ENCODE data around the gene CGA. TPM values are rescaled to one million over a fixed set of nuclear protein-coding genes. Genes with fewer than 3 reads are reported as not detected.
A peak's percentile ranks its signal among the peaks of the same experiment; 100 is the strongest.
"Not testable (repeated sequence)": the region's sequence is repeated elsewhere in the genome, so short reads cannot be mapped to it uniquely, and the experiment has no call there.

CGA gene
- total RNA-seq, result 4.3 TPM
- polyA plus RNA-seq (ENCODE audit: insufficient read depth in 1 of 8, insufficient read length in 8 of 8, low replicate concordance in 1 of 8), result 1 to 10 TPM in 4 of 8 donors, under 1 TPM in 4; 0.50 to 5.0 (median 0.98) TPM
- long read RNA-seq, donor 1, result 0 reads
- long read RNA-seq, donor 2, result 0 reads
- long read RNA-seq, donor 3, result 0 reads
- long read RNA-seq, donor 4, result 0 reads
- long read RNA-seq, donor 5, partial matches to known transcripts, result 0 of 4 reads
- long read RNA-seq, donor 5, other reads (novel, unspliced or antisense), result 0 of 4 reads
- long read RNA-seq, donor 6, partial matches to known transcripts, result 0 of 1 reads
- long read RNA-seq, donor 6, other reads (novel, unspliced or antisense), result 0 of 1 reads
- long read RNA-seq, donor 7, transcript CGA-204 (4 exons, 1,010 nt), result major isoform, 8 of 8 reads
- long read RNA-seq, donor 7, partial matches to known transcripts, result 0 of 8 reads
- long read RNA-seq, donor 7, other reads (novel, unspliced or antisense), result 0 of 8 reads
- long read RNA-seq, donor 8, result 0 reads
- long read RNA-seq, donor 9, partial matches to known transcripts, result 0 of 1 reads
- long read RNA-seq, donor 9, other reads (novel, unspliced or antisense), result 0 of 1 reads
- long read RNA-seq, donor 10, partial matches to known transcripts, result 0 of 2 reads
- long read RNA-seq, donor 10, other reads (novel, unspliced or antisense), result 0 of 2 reads
- long read RNA-seq, donor 11, result 0 reads

GRCh38 chr6:87095087-87095509, at the start of gene CGA:
Gene CGA (minus strand): TSS chr6:87095106. CDS start chr6:87088200, 6,906 bp downstream.
- 60% methylated on average over 2 of the region's 6 CpGs for WGBS (ENCODE audit: insufficient coverage)
- no peaks in the 10 kb centered on the region for H3K4me1 ChIP-seq (ENCODE audit: control insufficient read depth, insufficient read depth, low read length)
- H3K27me3 ChIP-seq (ENCODE audit: control insufficient read depth, insufficient read depth, low read length), result no peaks in the 10 kb centered on the region
- no peak within 1 kb of the TSS for H3K27ac ChIP-seq (ENCODE audit: low read length)
- no peak for DNase-seq
- no peaks in the 10 kb centered on the region for H3K36me3 ChIP-seq (ENCODE audit: control insufficient read depth, insufficient read depth, low read length)
- no peaks in the 10 kb centered on the region for H3K9me3 ChIP-seq (replicated peaks; ENCODE audit: control insufficient read depth, low read depth, low read length)
- no peak within 1 kb of the TSS for H3K4me3 ChIP-seq (ENCODE audit: low read length)

GRCh38 chr6:87139927-87140326, 45.0 kb upstream of the CGA start:
- not testable (repeated sequence) for DNase-seq; H3K27ac ChIP-seq (ENCODE audit: low read length); H3K4me3 ChIP-seq (ENCODE audit: low read length); H3K9me3 ChIP-seq (replicated peaks; ENCODE audit: control insufficient read depth, low read depth, low read length); H3K4me1 ChIP-seq (ENCODE audit: control insufficient read depth, insufficient read depth, low read length); H3K27me3 ChIP-seq (ENCODE audit: control insufficient read depth, insufficient read depth, low read length); H3K36me3 ChIP-seq (ENCODE audit: control insufficient read depth, insufficient read depth, low read length)
- 95% methylated on average over 8 of the region's 8 CpGs for WGBS (ENCODE audit: insufficient coverage)

- Histone ChIP-seq H3K27me3 (ENCODE audit: control insufficient read depth, insufficient read depth, low read length) (no peaks in the 10 kb centered on the region), H3K4me1 (ENCODE audit: control insufficient read depth, insufficient read depth, low read length) (no peaks in the 10 kb centered on the region), H3K9me3 (replicated peaks; ENCODE audit: control insufficient read depth, low read depth, low read length) (no peaks in the 10 kb centered on the region), H3K36me3 (ENCODE audit: control insufficient read depth, insufficient read depth, low read length) (no peaks in the 10 kb centered on the region), H3K4me3 (ENCODE audit: low read length) (no peak overlapping the region), H3K27ac (ENCODE audit: low read length) (no peak overlapping the region)
- peak; percentile 39 for DNase-seq
- WGBS (ENCODE audit: insufficient coverage), result no CpG with 5 or more reads among the region's 1 CpG
These were observed 44.3 kb upstream of the CGA start for GRCh38 chr6:87139236-87139635.

DNA sequence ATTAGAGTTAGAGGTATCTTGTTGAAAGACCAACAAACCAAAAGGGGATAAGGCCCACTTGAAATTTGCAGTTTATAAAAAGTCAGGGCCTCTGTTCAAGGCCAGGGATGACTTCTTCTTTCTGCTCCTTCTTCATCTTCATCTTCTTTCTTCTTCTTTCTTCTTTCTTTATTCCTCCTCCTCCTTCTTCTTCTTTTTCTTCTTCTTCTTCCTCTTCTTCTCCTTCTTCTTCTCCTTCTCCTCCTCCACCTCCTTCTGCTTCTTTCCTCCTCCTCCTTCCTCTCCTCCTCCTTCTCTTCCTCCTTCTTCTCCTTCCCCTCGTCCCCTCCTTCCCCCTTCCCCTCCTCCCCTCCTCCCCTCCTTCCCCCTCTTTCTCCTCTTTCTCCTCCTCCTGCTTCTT, 42.1 kb upstream of the CGA start:
- DNase-seq, result no peak
- Histone ChIP-seq H3K27me3 (ENCODE audit: control insufficient read depth, insufficient read depth, low read length) (no peaks in the 10 kb centered on the region), H3K36me3 (ENCODE audit: control insufficient read depth, insufficient read depth, low read length) (no peaks in the 10 kb centered on the region), H3K27ac (ENCODE audit: low read length) (no peak overlapping the region), H3K9me3 (replicated peaks; ENCODE audit: control insufficient read depth, low read depth, low read length) (no peaks in the 10 kb centered on the region), H3K4me1 (ENCODE audit: control insufficient read depth, insufficient read depth, low read length) (no peaks in the 10 kb centered on the region), H3K4me3 (ENCODE audit: low read length) (no peak overlapping the region)
- 50% methylated on average over 1 of the region's 1 CpG for WGBS (ENCODE audit: insufficient coverage)

DNA sequence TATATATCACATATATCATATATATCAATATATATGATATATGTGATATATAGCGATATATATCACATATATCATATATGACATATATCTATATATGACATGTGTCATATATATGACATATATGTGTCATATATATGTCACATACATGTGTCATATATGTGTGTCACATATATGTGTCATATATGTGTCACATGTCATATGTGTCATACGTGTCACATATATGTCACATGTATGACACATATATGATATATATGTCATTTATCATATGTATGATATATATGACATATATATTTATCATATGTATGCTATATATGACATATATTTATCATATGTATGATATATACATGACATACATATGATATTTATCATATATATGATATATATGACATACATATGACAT, 32.8 kb upstream of the CGA start:
- Histone ChIP-seq H3K9me3 (replicated peaks; ENCODE audit: control insufficient read depth, low read depth, low read length) (no peaks in the 10 kb centered on the region), H3K36me3 (ENCODE audit: control insufficient read depth, insufficient read depth, low read length) (no peaks in the 10 kb centered on the region), H3K4me1 (ENCODE audit: control insufficient read depth, insufficient read depth, low read length) (no peaks in the 10 kb centered on the region), H3K4me3 (ENCODE audit: low read length) (no peak overlapping the region), H3K27me3 (ENCODE audit: control insufficient read depth, insufficient read depth, low read length) (peaks cover 3% of the 10 kb centered on the region), H3K27ac (ENCODE audit: low read length) (no peak overlapping the region)
- DNase-seq, result no peak
- WGBS (ENCODE audit: insufficient coverage), result no CpG with 5 or more reads among the region's 2 CpGs

- Histone ChIP-seq H3K9me3 (replicated peaks; ENCODE audit: control insufficient read depth, low read depth, low read length) (peaks cover 2% of the 10 kb centered on the region), H3K4me1 (ENCODE audit: control insufficient read depth, insufficient read depth, low read length) (no peaks in the 10 kb centered on the region), H3K36me3 (ENCODE audit: control insufficient read depth, insufficient read depth, low read length) (no peaks in the 10 kb centered on the region), H3K27me3 (ENCODE audit: control insufficient read depth, insufficient read depth, low read length) (peaks cover 4% of the 10 kb centered on the region), H3K27ac (ENCODE audit: low read length) (no peak overlapping the region), H3K4me3 (ENCODE audit: low read length) (no peak overlapping the region)
- WGBS (ENCODE audit: insufficient coverage), result no CpG with 5 or more reads among the region's 1 CpG
- no peak for DNase-seq
These were observed 31.6 kb upstream of the CGA start for GRCh38 chr6:87126501-87126900.

GRCh38 chr6:87124074-87124473, 29.2 kb upstream of the CGA start:
- peaks cover 2% of the 10 kb centered on the region for H3K9me3 ChIP-seq (replicated peaks; ENCODE audit: control insufficient read depth, low read depth, low read length)
- H3K27ac ChIP-seq (ENCODE audit: low read length), result no peak overlapping the region
- H3K27me3 ChIP-seq (ENCODE audit: control insufficient read depth, insufficient read depth, low read length), result peaks cover 4% of the 10 kb centered on the region
- no peak overlapping the region for H3K4me3 ChIP-seq (ENCODE audit: low read length)
- no peaks in the 10 kb centered on the region for H3K36me3 ChIP-seq (ENCODE audit: control insufficient read depth, insufficient read depth, low read length)
- H3K4me1 ChIP-seq (ENCODE audit: control insufficient read depth, insufficient read depth, low read length), result no peaks in the 10 kb centered on the region
- no peak for DNase-seq
- WGBS (ENCODE audit: insufficient coverage), result no CpG with 5 or more reads among the region's 5 CpGs

GRCh38 chr6:87122477-87122876, 27.6 kb upstream of the CGA start:
- no peaks in the 10 kb centered on the region for H3K4me1 ChIP-seq (ENCODE audit: control insufficient read depth, insufficient read depth, low read length)
- no peak for DNase-seq
- 40% methylated on average over 50 of the region's 51 CpGs for WGBS (ENCODE audit: insufficient coverage)
- H3K4me3 ChIP-seq (ENCODE audit: low read length), result no peak overlapping the region
- no peaks in the 10 kb centered on the region for H3K36me3 ChIP-seq (ENCODE audit: control insufficient read depth, insufficient read depth, low read length)
- H3K27ac ChIP-seq (ENCODE audit: low read length), result no peak overlapping the region
- peaks cover 4% of the 10 kb centered on the region for H3K27me3 ChIP-seq (ENCODE audit: control insufficient read depth, insufficient read depth, low read length)
- H3K9me3 ChIP-seq (replicated peaks; ENCODE audit: control insufficient read depth, low read depth, low read length), result peaks cover 2% of the 10 kb centered on the region

DNA sequence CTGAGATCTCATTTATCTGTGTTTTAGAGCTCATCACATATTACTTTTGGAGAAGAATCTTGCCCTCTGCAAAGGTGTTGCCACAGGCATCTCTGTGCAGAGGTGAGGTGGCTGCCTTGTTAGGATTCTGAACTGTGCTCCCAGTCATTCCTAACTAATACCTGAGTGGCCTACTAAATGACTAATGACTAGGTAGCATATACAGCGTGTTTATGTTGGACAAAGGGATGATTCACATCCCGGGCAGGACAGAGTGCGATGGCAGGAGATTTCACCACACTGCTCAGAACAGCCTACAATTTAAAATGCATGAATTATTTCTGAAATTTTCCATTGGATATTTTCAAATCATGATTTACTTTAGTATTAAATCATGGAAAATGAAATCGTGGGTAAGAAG, 23.1 kb upstream of the CGA start:
- no CpG with 5 or more reads among the region's 4 CpGs for WGBS (ENCODE audit: insufficient coverage)
- Histone ChIP-seq H3K27ac (ENCODE audit: low read length) (no peak overlapping the region), H3K4me1 (ENCODE audit: control insufficient read depth, insufficient read depth, low read length) (no peaks in the 10 kb centered on the region), H3K27me3 (ENCODE audit: control insufficient read depth, insufficient read depth, low read length) (peaks cover 2% of the 10 kb centered on the region), H3K36me3 (ENCODE audit: control insufficient read depth, insufficient read depth, low read length) (no peaks in the 10 kb centered on the region), H3K9me3 (replicated peaks; ENCODE audit: control insufficient read depth, low read depth, low read length) (peaks cover 2% of the 10 kb centered on the region), H3K4me3 (ENCODE audit: low read length) (no peak overlapping the region)
- DNase-seq, result no peak

GRCh38 chr6:87116922-87117321, 22.0 kb upstream of the CGA start:
- Histone ChIP-seq H3K9me3 (replicated peaks; ENCODE audit: control insufficient read depth, low read depth, low read length) (peaks cover 2% of the 10 kb centered on the region), H3K27ac (ENCODE audit: low read length) (no peak overlapping the region), H3K27me3 (ENCODE audit: control insufficient read depth, insufficient read depth, low read length) (peaks cover under 1% of the 10 kb centered on the region), H3K4me1 (ENCODE audit: control insufficient read depth, insufficient read depth, low read length) (no peaks in the 10 kb centered on the region), H3K4me3 (ENCODE audit: low read length) (no peak overlapping the region), H3K36me3 (ENCODE audit: control insufficient read depth, insufficient read depth, low read length) (no peaks in the 10 kb centered on the region)
- DNase-seq, result no peak
- WGBS (ENCODE audit: insufficient coverage), result 88% methylated on average over 1 of the region's 2 CpGs
